ENCODE data around the gene NSDHL. TPM values are rescaled to one million over a fixed set of nuclear protein-coding genes. Genes with fewer than 3 reads are reported as not detected.

NSDHL gene
- total and polyA plus RNA-seq, 12 donors: 7.1 to 228 (median 23.4) TPM

GRCh38 chrX:152850465-152850864 is 19.6 kb downstream of the NSDHL start:
- H3K27ac ChIP-seq: no peak overlapping the region
- no peaks in the 10 kb centered on the region for H3K9me3 ChIP-seq (replicated peaks in 1 of 3)
- intact Hi-C loops (cut with DNase I): no loop called here
- no peak for TF ChIP-seq CTCF (IDR thresholded peaks at IDR 0.05)
- TF ChIP-seq POLR2A (IDR thresholded peaks at IDR 0.05): no peak
- no peak for DNase-seq
- 68 to 88% (median 77%) methylated on average over 1 to 2 of the region's 2 CpGs for WGBS, 4 donors
- H3K27me3 ChIP-seq: no peaks in the 10 kb centered on the region
- no peak overlapping the region for H3K4me3 ChIP-seq
- H3K4me1 ChIP-seq (replicated peaks in 1 of 2): no peaks in the 10 kb centered on the region
- H3K36me3 ChIP-seq (replicated peaks in 1 of 2): peaks cover 0 to 6% of the 10 kb centered on the region in 2 donors

GRCh38 chrX:152853986-152854385 is 23.1 kb downstream of the NSDHL start:
- intact Hi-C loops (cut with DNase I): no loop called here
- TF ChIP-seq CTCF (IDR thresholded peaks at IDR 0.05) (no peak), POLR2A (IDR thresholded peaks at IDR 0.05) (no peak)
- Histone ChIP-seq H3K27ac (no peak overlapping the region), H3K4me1 (replicated peaks in 1 of 2) (no peaks in the 10 kb centered on the region), H3K9me3 (replicated peaks in 1 of 3) (no peaks in the 10 kb centered on the region), H3K36me3 (replicated peaks in 1 of 2) (peaks cover 0 to 16% of the 10 kb centered on the region in 2 donors), H3K4me3 (no peak overlapping the region), H3K27me3 (no peaks in the 10 kb centered on the region)
- DNase-seq: no peak
- 88 to 98% (median 94%) methylated on average over 7 of the region's 7 CpGs for WGBS, 4 donors

- Histone ChIP-seq H3K4me3 (no peak overlapping the region), H3K36me3 (replicated peaks in 1 of 2) (peaks cover 0 to 25% of the 10 kb centered on the region in 2 donors), H3K4me1 (replicated peaks in 1 of 2) (no peaks in the 10 kb centered on the region), H3K27ac (no peak overlapping the region), H3K9me3 (replicated peaks in 1 of 3) (no peaks in the 10 kb centered on the region), H3K27me3 (no peaks in the 10 kb centered on the region)
- intact Hi-C loops (cut with DNase I): no loop called here
- no peak for DNase-seq
- WGBS, 4 donors: 76 to 89% (median 83%) methylated on average over 3 of the region's 3 CpGs
- TF ChIP-seq CTCF (IDR thresholded peaks at IDR 0.05) (no peak), POLR2A (IDR thresholded peaks at IDR 0.05) (no peak)
Measured at GRCh38 chrX:152861116-152861515, 30.3 kb downstream of the NSDHL start.

DNA sequence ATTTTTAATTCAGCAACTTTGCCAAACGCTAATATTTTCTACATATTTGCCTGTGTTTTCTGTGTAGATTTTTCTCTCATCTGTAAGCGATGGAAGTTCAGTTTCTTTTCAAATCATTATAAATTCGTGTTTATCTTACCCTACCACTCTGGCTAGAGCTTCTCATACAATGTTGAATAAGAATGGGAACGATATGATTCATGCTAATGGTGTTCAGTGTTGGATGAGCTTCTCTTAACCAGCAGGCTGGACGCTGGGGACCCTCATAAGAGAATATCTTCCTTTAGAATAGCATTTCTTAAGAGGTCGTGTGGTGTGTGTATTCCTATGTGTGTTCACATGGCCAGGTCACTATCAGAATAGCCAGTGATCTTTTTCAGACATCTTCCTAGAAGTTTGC is 31.0 kb downstream of the NSDHL start:
- Histone ChIP-seq H3K27ac (no peak overlapping the region), H3K4me3 (no peak overlapping the region), H3K9me3 (replicated peaks in 1 of 3) (no peaks in the 10 kb centered on the region), H3K27me3 (no peaks in the 10 kb centered on the region), H3K36me3 (replicated peaks in 1 of 2) (peaks cover 0 to 30% of the 10 kb centered on the region in 2 donors), H3K4me1 (replicated peaks in 1 of 2) (no peaks in the 10 kb centered on the region)
- TF ChIP-seq CTCF (IDR thresholded peaks at IDR 0.05): no peak
- no peak for TF ChIP-seq POLR2A (IDR thresholded peaks at IDR 0.05)
- intact Hi-C loops (cut with DNase I): no loop called here
- WGBS, 4 donors: 69 to 89% (median 78%) methylated on average over 6 of the region's 6 CpGs
- DNase-seq: no peak
